H1 (cell line): Measurements from ENCODE around the gene ANKRD27. TPM values are rescaled to one million over a fixed set of nuclear protein-coding genes. Genes with fewer than 3 reads are reported as not detected.

ENCODE experiments used
- EZH2 ChIP-seq: fragments of 200-600 bp; sonication (generic); IDR thresholded peaks from 2 replicates; pipeline ENCODE4 v1.7.1; 2012; ENCODE audit warnings: low read depth, mild to moderate bottlenecking, moderate library complexity, low read length, inconsistent platforms; ENCODE audit not compliant: severe bottlenecking
- HDAC2 ChIP-seq, 2 experiments: fragments of 300-600 bp in 1 of 2; sonication (generic) in 1 of 2; IDR thresholded peaks; 2 replicates each; pipeline ENCODE4 v1.6.1; 2011 to 2012; ENCODE audit warnings: low read depth in 2 of 2, low read length in 2 of 2, mild to moderate bottlenecking in 2 of 2, moderate library complexity in 2 of 2, borderline replicate concordance in 1 of 2, inconsistent platforms in 1 of 2
- HDAC6 ChIP-seq: IDR thresholded peaks from one replicate; pipeline ENCODE4 v1.7.1; 2012; ENCODE audit warnings: low read depth, mild to moderate bottlenecking, inconsistent platforms, low read length, moderate library complexity
- KDM4A ChIP-seq: IDR thresholded peaks from one replicate; pipeline ENCODE4 v1.7.1; 2012; ENCODE audit warnings: low read depth, mild to moderate bottlenecking, moderate library complexity, low read length, inconsistent platforms; ENCODE audit not compliant: severe bottlenecking
- PHF8 ChIP-seq: fragments of 200-600 bp; sonication (generic); conservative IDR thresholded peaks from 2 replicates; pipeline ENCODE4 v1.7.1; 2012; ENCODE audit warnings: low read depth, mild to moderate bottlenecking, inconsistent platforms, low read length, moderate library complexity
- SIRT6 ChIP-seq: IDR thresholded peaks from one replicate; pipeline ENCODE4 v1.7.1; 2012; ENCODE audit warnings: low read length, inconsistent platforms
- SP2 ChIP-seq: IDR thresholded peaks from 2 replicates; pipeline ENCODE4 v1.6.1; 2012; ENCODE audit warnings: mild to moderate bottlenecking, low read length, inconsistent platforms
- TAF1 ChIP-seq: IDR thresholded peaks from 2 replicates; pipeline ENCODE4 v1.6.1; 2011; ENCODE audit warnings: mild to moderate bottlenecking, low read depth, low read length
- polyA plus RNA-seq, 7 experiments: library from polyadenylated mRNA; depleted of rRNA in 3 of 7; stranded (reverse) in 5 of 7; unstranded in 2 of 7; fragments of >200 nt in 5 of 7; fragments of 200-250 nt in 2 of 7; gene quantifications; 1 replicate in 5 of 7; 2 replicates in 1 of 7; 4 replicates in 1 of 7; pipeline versions ENCODE4 v1.2.1 to v1.2.3, GENCODE V29; 2011 to 2013; ENCODE audit warnings: missing spikeins in 2 of 7, mixed read lengths in 2 of 7
- total RNA-seq: library from RNA; stranded (reverse); fragmentation: NEBNext Ultra II Directional; extraction: Animal tissue kit (Norgen Biotek cat#: 25700); gene quantifications from 2 replicates; pipeline ENCODE4 v1.2.1, GENCODE V29; 2021
- TF ChIP-seq, protein P1 (sequence below): fragments of 300-600 bp; sonication (generic); IDR thresholded peaks from 2 replicates; pipeline ENCODE4 v1.7.1; 2012; ENCODE audit warnings: low read length, moderate library complexity, mild to moderate bottlenecking, inconsistent platforms; ENCODE audit not compliant: insufficient replicate concordance
- TF ChIP-seq, protein P2 (sequence below): IDR thresholded peaks from 2 replicates; pipeline ENCODE4 v1.6.1; 2012; ENCODE audit warnings: inconsistent platforms

The ANKRD27 gene
- total and polyA plus RNA-seq, 2 of the 8 experiments (the other 6 are each of a cell fraction or from before 2014, with no cell fraction given), result 27.9 to 55.7 TPM

DNA sequence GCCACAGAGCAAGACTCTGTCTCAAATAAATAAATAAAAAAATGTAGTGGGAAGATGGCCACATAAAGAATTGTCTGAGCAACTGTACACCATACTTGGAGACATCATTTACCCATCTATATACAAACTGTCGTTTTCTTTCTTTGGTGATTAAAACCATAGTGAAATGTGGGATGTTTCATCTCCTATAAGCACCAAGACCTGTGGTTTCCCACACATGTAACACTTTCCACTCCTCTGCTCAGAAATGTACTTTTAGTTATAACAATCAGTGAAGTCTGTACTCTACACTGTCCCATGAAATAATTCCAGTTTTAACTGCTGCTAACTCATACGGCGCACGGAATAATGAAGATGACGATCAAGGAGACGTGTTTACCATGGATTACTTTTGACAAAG, 75.7 kb downstream of the ANKRD27 start (continued):
- TF ChIP-seq, protein P1, sequence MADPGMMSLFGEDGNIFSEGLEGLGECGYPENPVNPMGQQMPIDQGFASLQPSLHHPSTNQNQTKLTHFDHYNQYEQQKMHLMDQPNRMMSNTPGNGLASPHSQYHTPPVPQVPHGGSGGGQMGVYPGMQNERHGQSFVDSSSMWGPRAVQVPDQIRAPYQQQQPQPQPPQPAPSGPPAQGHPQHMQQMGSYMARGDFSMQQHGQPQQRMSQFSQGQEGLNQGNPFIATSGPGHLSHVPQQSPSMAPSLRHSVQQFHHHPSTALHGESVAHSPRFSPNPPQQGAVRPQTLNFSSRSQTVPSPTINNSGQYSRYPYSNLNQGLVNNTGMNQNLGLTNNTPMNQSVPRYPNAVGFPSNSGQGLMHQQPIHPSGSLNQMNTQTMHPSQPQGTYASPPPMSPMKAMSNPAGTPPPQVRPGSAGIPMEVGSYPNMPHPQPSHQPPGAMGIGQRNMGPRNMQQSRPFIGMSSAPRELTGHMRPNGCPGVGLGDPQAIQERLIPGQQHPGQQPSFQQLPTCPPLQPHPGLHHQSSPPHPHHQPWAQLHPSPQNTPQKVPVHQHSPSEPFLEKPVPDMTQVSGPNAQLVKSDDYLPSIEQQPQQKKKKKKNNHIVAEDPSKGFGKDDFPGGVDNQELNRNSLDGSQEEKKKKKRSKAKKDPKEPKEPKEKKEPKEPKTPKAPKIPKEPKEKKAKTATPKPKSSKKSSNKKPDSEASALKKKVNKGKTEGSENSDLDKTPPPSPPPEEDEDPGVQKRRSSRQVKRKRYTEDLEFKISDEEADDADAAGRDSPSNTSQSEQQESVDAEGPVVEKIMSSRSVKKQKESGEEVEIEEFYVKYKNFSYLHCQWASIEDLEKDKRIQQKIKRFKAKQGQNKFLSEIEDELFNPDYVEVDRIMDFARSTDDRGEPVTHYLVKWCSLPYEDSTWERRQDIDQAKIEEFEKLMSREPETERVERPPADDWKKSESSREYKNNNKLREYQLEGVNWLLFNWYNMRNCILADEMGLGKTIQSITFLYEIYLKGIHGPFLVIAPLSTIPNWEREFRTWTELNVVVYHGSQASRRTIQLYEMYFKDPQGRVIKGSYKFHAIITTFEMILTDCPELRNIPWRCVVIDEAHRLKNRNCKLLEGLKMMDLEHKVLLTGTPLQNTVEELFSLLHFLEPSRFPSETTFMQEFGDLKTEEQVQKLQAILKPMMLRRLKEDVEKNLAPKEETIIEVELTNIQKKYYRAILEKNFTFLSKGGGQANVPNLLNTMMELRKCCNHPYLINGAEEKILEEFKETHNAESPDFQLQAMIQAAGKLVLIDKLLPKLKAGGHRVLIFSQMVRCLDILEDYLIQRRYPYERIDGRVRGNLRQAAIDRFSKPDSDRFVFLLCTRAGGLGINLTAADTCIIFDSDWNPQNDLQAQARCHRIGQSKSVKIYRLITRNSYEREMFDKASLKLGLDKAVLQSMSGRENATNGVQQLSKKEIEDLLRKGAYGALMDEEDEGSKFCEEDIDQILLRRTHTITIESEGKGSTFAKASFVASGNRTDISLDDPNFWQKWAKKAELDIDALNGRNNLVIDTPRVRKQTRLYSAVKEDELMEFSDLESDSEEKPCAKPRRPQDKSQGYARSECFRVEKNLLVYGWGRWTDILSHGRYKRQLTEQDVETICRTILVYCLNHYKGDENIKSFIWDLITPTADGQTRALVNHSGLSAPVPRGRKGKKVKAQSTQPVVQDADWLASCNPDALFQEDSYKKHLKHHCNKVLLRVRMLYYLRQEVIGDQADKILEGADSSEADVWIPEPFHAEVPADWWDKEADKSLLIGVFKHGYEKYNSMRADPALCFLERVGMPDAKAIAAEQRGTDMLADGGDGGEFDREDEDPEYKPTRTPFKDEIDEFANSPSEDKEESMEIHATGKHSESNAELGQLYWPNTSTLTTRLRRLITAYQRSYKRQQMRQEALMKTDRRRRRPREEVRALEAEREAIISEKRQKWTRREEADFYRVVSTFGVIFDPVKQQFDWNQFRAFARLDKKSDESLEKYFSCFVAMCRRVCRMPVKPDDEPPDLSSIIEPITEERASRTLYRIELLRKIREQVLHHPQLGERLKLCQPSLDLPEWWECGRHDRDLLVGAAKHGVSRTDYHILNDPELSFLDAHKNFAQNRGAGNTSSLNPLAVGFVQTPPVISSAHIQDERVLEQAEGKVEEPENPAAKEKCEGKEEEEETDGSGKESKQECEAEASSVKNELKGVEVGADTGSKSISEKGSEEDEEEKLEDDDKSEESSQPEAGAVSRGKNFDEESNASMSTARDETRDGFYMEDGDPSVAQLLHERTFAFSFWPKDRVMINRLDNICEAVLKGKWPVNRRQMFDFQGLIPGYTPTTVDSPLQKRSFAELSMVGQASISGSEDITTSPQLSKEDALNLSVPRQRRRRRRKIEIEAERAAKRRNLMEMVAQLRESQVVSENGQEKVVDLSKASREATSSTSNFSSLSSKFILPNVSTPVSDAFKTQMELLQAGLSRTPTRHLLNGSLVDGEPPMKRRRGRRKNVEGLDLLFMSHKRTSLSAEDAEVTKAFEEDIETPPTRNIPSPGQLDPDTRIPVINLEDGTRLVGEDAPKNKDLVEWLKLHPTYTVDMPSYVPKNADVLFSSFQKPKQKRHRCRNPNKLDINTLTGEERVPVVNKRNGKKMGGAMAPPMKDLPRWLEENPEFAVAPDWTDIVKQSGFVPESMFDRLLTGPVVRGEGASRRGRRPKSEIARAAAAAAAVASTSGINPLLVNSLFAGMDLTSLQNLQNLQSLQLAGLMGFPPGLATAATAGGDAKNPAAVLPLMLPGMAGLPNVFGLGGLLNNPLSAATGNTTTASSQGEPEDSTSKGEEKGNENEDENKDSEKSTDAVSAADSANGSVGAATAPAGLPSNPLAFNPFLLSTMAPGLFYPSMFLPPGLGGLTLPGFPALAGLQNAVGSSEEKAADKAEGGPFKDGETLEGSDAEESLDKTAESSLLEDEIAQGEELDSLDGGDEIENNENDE, result no peak
- TF ChIP-seq EZH2, result no peak
- TF ChIP-seq KDM4A, result no peak
- TF ChIP-seq HDAC6, result no peak
- TF ChIP-seq, protein P2, sequence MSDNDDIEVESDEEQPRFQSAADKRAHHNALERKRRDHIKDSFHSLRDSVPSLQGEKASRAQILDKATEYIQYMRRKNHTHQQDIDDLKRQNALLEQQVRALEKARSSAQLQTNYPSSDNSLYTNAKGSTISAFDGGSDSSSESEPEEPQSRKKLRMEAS, result no peak
- no peak for TF ChIP-seq TAF1
- no peak for TF ChIP-seq SIRT6
- TF ChIP-seq SP2, result no peak
- TF ChIP-seq HDAC2 (IDR thresholded peaks at IDR 0.05; ENCODE audit: borderline replicate concordance in 1 of 2, low read depth in 2 of 2, low read length in 2 of 2), result no peak
- TF ChIP-seq PHF8, result no peak
